Germinal center (tissue), 1 donor: Measurements from ENCODE around the gene RENBP.

Source experiments
- DNase-seq: peaks from one replicate; pipeline ENCODE4 v3.0.0; 2012; ENCODE audit warnings: mixed read lengths, low spot score

The RENBP gene

DNA sequence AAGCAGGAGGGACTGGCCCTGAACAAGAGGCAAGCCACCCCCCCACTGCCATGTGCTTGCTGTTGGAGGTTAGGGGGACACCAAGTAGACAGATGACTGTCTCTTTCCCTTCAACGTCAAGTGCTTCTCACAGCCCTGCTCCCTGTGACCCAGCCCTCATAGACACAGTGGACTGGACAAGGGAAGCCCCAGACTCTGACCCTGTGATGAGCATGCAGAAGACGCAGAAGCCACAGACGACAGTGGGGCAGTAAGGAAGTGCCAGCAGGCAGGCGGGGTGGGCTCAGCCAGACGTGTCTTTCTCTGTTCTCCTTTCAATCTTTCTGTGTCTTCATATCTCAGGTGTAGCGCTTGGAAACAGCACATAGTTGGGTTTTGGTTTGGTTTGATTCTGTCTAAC lies 56.1 kb downstream of the RENBP start:
- DNase-seq = peak; percentile 22

DNA sequence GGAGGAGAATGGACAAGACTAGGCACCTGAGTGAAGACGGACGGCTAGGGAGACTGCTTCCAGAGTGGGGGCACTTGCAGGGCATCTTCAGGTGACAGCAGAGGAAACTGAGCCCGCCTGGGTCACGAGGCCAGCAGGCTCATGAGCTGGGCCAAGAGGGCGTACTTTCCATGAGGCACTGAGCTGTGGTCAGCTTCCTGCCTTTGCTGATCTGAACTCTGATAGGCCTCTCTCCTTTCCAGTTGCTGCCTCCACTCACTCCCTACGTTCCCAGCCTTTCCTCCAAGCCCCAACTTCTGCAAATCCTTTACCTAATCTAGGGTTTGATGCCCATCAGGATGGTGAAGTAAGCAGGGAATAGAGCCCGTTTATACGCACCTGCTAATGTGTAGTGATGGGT lies 57.1 kb downstream of the RENBP start:
- no peak for DNase-seq

DNA sequence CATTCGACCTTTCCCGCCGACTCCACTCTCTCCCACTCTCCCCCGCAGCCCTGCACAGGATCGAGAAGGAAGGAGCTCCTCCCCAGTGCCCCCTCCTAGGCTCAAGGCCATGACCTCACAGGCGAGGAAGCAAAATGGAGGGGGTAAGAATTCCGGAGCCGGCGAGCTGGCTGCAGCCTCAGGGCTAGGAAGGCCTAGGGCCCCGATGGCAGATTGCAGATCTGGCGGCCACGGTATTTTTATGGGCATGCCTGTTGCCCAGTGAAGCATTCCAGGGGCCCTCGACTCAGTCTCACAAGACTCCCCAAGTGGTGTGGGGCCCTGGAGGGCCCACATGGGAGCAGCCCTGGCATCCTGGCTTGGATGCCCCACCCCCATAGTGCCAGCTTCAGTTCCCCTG lies 57.5 kb downstream of the RENBP start:
- DNase-seq = no peak

DNA sequence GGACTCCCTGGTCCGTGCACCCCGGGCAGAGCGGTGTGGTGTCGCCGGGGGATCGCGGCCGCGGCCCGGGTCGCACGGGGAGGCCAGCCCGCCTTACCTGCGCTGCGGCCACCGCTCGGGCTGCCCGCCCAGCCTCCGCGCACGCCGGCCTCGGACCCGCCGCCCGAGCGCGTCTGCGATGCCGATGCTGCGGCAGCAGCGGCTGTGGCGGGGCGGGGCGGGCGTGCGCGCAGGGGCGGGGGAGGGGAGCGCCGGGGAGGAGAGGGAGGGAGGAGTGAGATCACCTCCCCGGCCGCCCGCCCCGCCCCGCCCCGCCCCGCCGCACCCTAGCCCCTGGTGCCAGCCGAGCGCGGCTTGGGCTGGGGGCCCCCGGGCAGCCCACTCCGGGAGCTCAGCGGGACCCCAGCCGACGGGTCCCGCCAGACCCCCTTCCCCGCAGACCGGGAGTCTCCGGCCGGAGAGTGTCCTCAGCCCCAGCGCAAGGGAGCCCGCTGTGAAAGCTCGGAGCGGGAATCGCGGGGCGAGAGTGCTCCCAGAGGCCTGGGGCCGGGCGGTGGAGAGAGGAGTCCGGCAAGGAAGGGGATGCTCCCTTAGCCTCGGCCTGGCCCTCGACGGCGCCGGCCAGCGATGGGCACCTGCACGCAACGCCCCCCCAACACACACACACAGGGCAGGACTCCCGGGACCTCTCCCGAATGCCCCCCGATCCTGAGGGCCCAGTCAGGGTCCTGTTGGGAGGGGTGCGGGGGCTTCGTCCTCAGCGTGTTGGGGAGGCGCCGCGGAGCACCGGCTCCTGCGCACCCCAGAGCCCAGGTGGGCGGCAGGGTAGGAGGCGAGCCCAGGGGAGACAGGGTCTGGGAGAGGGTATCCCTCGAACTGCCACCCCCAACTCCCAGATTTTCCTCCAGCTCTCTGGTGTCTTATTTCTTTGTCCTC lies 58.2 kb downstream of the RENBP start, which contains the start of gene L1CAM:
TSS of gene L1CAM (minus strand) at position 206 of the 936 bp plus-strand sequence. CDS start 10,337 bp downstream, outside the sequence.
- no peak for DNase-seq
